Activated naive CD8-positive, alpha-beta T cell treated with anti-CD3 and anti-CD28 coated beads, Interleukin-2, amount 50 U/mL, for 24 hours (primary cell): Measurements from ENCODE around the gene BTNL9.
"Not testable (repeated sequence)": the region's sequence is repeated elsewhere in the genome, so short reads cannot be mapped to it uniquely, and the experiment has no call there.

Experiments
- ATAC-seq: fragments of 150-1000 bp; cut with Tn5 transposase; one replicate; pipeline ENCODE4 v1.10.0; 2021
- DNase-seq: peaks from one replicate; pipeline ENCODE4 v3.0.0; 2021
- H3K27ac Mint-ChIP-seq: one replicate; pipeline ENCODE4 v1.8.0; 2021; ENCODE audit warnings: mild to moderate bottlenecking, mixed read lengths
- H3K27me3 Mint-ChIP-seq: one replicate; pipeline ENCODE4 v1.8.0; 2021; ENCODE audit warnings: mixed read lengths
- H3K36me3 Mint-ChIP-seq: one replicate; pipeline ENCODE4 v1.8.0; 2021; ENCODE audit warnings: low read depth, mixed read lengths
- H3K4me1 Mint-ChIP-seq: one replicate; pipeline ENCODE4 v1.8.0; 2021; ENCODE audit warnings: mixed read lengths
- H3K4me3 Mint-ChIP-seq: one replicate; pipeline ENCODE4 v1.8.0; 2021; ENCODE audit warnings: mild to moderate bottlenecking, moderate library complexity, mixed read lengths
- H3K9me3 Mint-ChIP-seq: one replicate; pipeline ENCODE4 v1.8.0; 2021; ENCODE audit warnings: mixed read lengths

BTNL9 gene

DNA sequence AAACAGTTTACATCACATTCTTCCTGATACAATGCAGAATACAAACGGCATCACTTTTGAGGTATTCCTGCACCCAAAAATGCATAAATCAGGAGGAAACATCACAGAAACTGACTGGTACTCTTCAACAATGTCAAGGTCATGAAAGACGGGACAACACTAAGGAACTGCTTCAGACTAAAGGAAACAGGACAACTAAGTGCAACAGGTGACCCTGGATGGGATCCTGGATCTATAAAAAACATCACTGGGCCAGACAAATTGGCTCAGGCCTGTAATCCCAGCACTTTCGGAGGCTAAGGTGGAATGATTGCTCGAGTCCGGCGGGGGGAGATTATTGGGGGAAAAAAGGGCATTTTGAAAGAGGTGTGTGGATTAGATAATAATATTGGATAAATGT lies 22.6 kb downstream of the BTNL9 start:
- no peak overlapping the region for H3K4me3 Mint-ChIP-seq
- H3K9me3 Mint-ChIP-seq, result no peaks in the 10 kb centered on the region
- ATAC-seq (no peak), DNase-seq (no peak)
- no peak overlapping the region for H3K27ac Mint-ChIP-seq
- peaks cover 66% of the 10 kb centered on the region for H3K27me3 Mint-ChIP-seq
- H3K36me3 Mint-ChIP-seq, result no peaks in the 10 kb centered on the region
- no peaks in the 10 kb centered on the region for H3K4me1 Mint-ChIP-seq

DNA sequence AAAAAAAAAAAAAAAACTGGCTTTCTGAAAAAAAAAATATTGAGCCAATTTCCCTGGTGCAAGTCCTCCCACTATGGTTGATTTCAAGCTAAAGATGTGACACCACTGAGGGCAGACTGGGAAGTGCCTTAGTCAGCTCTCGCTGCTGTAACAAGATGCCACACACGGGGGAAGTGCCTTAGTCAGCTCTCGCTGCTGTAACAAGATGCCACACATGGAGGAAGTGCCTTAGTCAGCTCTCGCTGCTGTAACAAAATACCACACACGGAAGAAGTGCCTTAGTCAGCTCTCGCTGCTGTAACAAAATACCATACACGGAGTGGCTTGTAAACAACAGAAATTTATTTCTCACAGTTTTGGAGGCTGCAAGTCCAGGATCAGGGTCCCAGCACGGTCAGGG lies 23.4 kb downstream of the BTNL9 start:
- no peaks in the 10 kb centered on the region for H3K4me1 Mint-ChIP-seq
- H3K4me3 Mint-ChIP-seq, result no peak overlapping the region
- no peaks in the 10 kb centered on the region for H3K9me3 Mint-ChIP-seq
- no peak for ATAC-seq
- no peaks in the 10 kb centered on the region for H3K36me3 Mint-ChIP-seq
- no peak overlapping the region for H3K27ac Mint-ChIP-seq
- peaks cover 64% of the 10 kb centered on the region for H3K27me3 Mint-ChIP-seq
- no peak for DNase-seq

GRCh38 chr5:181064987-181065386 lies 24.9 kb downstream of the BTNL9 start:
- Mint-ChIP-seq H3K9me3 (no peaks in the 10 kb centered on the region), H3K4me3 (no peak overlapping the region), H3K36me3 (no peaks in the 10 kb centered on the region), H3K27me3 (peaks cover 66% of the 10 kb centered on the region), H3K27ac (no peak overlapping the region), H3K4me1 (no peaks in the 10 kb centered on the region)
- DNase-seq (no peak), ATAC-seq (no peak)

DNA sequence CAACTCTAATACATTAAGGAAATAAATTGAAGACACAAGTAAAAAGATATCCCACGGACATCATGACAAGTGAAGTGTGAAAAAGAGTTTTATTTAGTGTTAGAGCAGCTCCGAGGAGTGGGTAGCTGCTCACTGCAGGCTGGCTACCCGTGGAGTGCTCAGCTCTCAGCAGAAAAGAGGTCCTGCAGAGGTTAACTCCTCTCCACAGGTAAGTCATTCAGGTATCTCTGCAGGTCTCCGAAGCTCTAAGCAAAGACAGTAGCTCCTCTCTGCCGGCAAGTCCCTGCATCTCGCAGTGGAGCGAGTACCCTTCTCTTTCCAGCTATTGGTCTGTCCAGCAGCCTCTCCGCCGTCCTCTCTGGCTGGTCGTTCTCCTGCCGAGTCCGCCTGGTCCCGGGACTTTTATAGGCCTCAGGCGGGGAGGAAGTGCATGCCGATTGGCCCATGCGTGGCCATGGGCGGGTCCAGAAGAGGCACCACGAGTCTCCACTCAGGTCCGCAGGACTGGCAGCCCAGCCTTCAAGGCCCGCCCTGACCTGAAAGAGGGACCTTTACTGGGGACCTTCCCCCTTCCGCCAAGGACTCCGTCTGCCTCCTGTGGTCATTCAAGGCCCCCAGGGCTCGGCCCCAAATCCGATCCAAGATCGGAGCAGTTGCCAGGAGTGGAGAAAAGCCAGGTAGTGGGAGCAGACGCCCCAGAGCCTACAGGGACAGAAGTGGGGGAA lies 29.9 kb downstream of the BTNL9 start:
- Mint-ChIP-seq H3K4me3 (no peak overlapping the region), H3K9me3 (no peaks in the 10 kb centered on the region)

DNA sequence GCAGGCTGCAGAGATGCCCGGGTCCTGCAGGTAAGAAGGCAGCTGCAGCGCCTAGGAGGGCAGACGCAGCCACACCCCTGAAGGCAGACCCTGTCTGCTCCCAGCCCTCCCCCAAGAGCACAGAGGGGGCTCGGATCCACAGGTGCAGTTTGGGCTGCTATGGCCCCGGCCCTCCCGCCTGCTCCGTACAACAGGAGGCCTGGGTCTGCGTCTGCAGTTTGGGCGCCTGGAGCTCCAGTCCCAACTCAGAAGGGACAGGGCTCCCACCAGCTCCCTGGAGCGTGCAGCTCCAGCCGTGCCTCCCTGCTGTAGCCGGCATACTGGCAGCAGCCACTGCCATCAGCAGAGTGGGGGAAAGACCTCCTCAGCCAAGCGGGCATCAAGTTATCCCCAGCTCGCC lies 30.5 kb downstream of the BTNL9 start:
- H3K27ac Mint-ChIP-seq, result no peak overlapping the region
- no peaks in the 10 kb centered on the region for H3K9me3 Mint-ChIP-seq
- H3K36me3 Mint-ChIP-seq, result no peaks in the 10 kb centered on the region
- DNase-seq (no peak), ATAC-seq (no peak)
- no peaks in the 10 kb centered on the region for H3K4me1 Mint-ChIP-seq
- peaks cover 42% of the 10 kb centered on the region for H3K27me3 Mint-ChIP-seq
- H3K4me3 Mint-ChIP-seq, result no peak overlapping the region

More for the DNA sequence above, 29.9 kb downstream of the BTNL9 start:
- H3K4me1 Mint-ChIP-seq, result no peaks in the 10 kb centered on the region
- H3K27ac Mint-ChIP-seq, result no peak overlapping the region
- ATAC-seq (no peak), DNase-seq (no peak)
- H3K36me3 Mint-ChIP-seq, result no peaks in the 10 kb centered on the region
- H3K27me3 Mint-ChIP-seq, result peaks cover 41% of the 10 kb centered on the region

- no peak for DNase-seq
- no peak overlapping the region for H3K4me3 Mint-ChIP-seq
- no peaks in the 10 kb centered on the region for H3K4me1 Mint-ChIP-seq
- no peaks in the 10 kb centered on the region for H3K36me3 Mint-ChIP-seq
- H3K27me3 Mint-ChIP-seq, result peaks cover 45% of the 10 kb centered on the region
- H3K9me3 Mint-ChIP-seq, result no peaks in the 10 kb centered on the region
- no peak for ATAC-seq
- no peak overlapping the region for H3K27ac Mint-ChIP-seq
Observed at GRCh38 chr5:181071257-181071656, 31.2 kb downstream of the BTNL9 start.

- no peak for DNase-seq
- Mint-ChIP-seq H3K4me3 (no peak overlapping the region), H3K27me3 (peaks cover 36% of the 10 kb centered on the region), H3K9me3 (no peaks in the 10 kb centered on the region), H3K36me3 (peaks cover 2% of the 10 kb centered on the region), H3K27ac (no peak overlapping the region), H3K4me1 (no peaks in the 10 kb centered on the region)
- ATAC-seq, result no peak
Observed at GRCh38 chr5:181076920-181077319, 36.9 kb downstream of the BTNL9 start.

DNA sequence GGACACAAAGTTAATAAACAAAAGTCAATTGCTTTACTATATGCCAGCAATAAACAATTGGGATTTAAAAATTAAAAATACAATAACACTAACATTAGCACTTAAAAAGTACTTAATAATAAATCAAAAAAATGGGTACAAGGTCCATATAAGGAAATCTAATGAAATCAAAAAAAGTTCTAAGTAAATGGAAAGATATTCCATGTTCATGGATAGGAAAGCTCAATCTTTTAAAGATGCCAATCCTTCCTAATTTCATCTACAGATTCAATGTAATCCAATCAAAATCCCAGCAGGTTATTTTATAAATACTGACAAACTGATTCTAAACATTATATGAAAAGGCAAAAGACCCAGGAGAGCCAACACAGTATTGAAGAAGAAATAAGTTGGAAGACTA lies 41.9 kb downstream of the BTNL9 start:
- H3K36me3 Mint-ChIP-seq, result no peaks in the 10 kb centered on the region
- peaks cover 54% of the 10 kb centered on the region for H3K27me3 Mint-ChIP-seq
- H3K9me3 Mint-ChIP-seq, result no peaks in the 10 kb centered on the region
- DNase-seq, result no peak
- no peaks in the 10 kb centered on the region for H3K4me1 Mint-ChIP-seq
- no peak overlapping the region for H3K4me3 Mint-ChIP-seq
- no peak for ATAC-seq
- no peak overlapping the region for H3K27ac Mint-ChIP-seq

DNA sequence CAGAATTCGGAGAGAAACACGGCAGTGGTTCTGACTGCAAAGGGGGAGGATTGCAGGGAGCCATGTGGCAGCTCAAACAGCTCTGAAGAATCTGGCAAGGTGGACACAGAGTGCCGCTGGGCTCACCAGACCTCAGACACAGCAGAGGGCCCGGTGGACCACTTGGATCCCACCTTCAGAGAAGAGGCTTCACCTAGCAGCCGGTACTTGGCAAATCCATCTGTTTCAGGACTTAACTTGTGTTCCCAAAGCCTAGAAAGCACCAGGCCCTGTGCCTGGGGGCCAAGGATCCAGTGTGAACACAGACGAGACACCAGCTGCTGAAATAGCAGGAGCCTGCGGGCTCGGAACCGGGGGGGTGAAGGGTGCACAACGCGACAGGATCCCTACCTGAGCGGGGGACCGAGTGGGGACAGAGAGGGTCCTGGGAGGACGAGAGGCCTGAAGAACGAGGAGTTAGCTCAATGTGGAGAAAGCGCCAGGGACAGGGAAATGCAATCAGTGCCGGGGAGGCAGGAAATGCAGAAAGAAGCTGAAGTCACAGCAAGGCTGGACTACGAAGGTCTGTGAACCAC lies 44.6 kb downstream of the BTNL9 start:
- DNase-seq (no peak), ATAC-seq (no peak)
- H3K4me3 Mint-ChIP-seq, result no peak overlapping the region
- no peaks in the 10 kb centered on the region for H3K36me3 Mint-ChIP-seq
- peaks cover 50% of the 10 kb centered on the region for H3K27me3 Mint-ChIP-seq
- no peaks in the 10 kb centered on the region for H3K9me3 Mint-ChIP-seq
- no peaks in the 10 kb centered on the region for H3K4me1 Mint-ChIP-seq
- no peak overlapping the region for H3K27ac Mint-ChIP-seq

GRCh38 chr5:181086026-181086883 lies 46.2 kb downstream of the BTNL9 start:
- Mint-ChIP-seq H3K9me3 (no peaks in the 10 kb centered on the region), H3K27ac (no peak overlapping the region), H3K4me3 (no peak overlapping the region), H3K36me3 (no peaks in the 10 kb centered on the region), H3K4me1 (no peaks in the 10 kb centered on the region), H3K27me3 (peaks cover 38% of the 10 kb centered on the region)
- no peak for DNase-seq
- ATAC-seq, result no peak

- Mint-ChIP-seq H3K4me3 (no peak overlapping the region), H3K4me1 (no peaks in the 10 kb centered on the region), H3K27ac (no peak overlapping the region), H3K27me3 (peaks cover 36% of the 10 kb centered on the region), H3K36me3 (no peaks in the 10 kb centered on the region), H3K9me3 (no peaks in the 10 kb centered on the region)
- ATAC-seq (no peak), DNase-seq (no peak)
Observed at GRCh38 chr5:181086884-181087205, 46.8 kb downstream of the BTNL9 start.

DNA sequence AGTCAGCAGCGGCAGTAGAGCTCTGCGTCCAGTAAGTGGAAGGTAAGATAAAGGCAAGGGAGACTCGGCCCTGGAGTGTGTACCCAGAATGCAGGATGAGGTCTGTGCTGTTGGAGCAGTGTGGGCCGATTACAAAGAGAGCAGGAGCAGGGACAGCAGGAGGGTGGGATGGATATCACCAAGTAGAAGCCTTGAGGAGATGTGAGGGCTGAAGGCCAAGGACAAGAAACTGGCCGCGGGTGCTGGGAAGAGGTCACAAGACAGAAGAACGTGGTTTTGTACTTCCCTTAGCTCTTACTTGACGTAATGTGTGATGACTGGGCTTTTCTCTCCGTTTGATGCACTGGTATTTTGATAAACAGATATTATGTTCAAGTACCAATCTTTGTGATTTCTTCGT lies 47.2 kb downstream of the BTNL9 start:
- ATAC-seq (no peak), DNase-seq (no peak)
- H3K27me3 Mint-ChIP-seq, result peaks cover 33% of the 10 kb centered on the region
- no peaks in the 10 kb centered on the region for H3K36me3 Mint-ChIP-seq
- H3K9me3 Mint-ChIP-seq, result no peaks in the 10 kb centered on the region
- no peaks in the 10 kb centered on the region for H3K4me1 Mint-ChIP-seq
- no peak overlapping the region for H3K4me3 Mint-ChIP-seq
- H3K27ac Mint-ChIP-seq, result no peak overlapping the region

DNA sequence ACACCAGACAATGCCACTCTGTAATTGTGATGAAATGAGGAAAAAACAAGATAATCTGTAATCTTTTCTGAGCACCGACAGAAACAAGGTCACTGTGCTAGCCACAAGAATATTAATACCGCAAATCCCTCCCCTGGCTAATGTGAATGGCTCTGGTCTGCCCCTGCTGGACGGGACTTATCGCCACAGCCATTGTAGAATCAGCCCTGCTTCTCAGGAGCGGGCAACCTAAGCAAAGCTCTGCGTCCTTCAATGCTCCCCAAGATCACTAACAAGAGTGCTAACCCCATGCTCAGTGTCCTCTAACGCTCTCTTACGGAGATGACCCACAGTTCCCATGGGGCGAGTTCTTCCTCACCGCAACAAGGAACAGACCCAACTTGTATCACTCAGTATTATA lies 48.2 kb downstream of the BTNL9 start:
- no peak for DNase-seq
- no peaks in the 10 kb centered on the region for H3K36me3 Mint-ChIP-seq
- no peaks in the 10 kb centered on the region for H3K4me1 Mint-ChIP-seq
- H3K27me3 Mint-ChIP-seq, result peaks cover 29% of the 10 kb centered on the region
- no peaks in the 10 kb centered on the region for H3K9me3 Mint-ChIP-seq
- ATAC-seq, result no peak
- peak overlapping the region; percentile 4 for H3K4me3 Mint-ChIP-seq
- no peak overlapping the region for H3K27ac Mint-ChIP-seq

DNA sequence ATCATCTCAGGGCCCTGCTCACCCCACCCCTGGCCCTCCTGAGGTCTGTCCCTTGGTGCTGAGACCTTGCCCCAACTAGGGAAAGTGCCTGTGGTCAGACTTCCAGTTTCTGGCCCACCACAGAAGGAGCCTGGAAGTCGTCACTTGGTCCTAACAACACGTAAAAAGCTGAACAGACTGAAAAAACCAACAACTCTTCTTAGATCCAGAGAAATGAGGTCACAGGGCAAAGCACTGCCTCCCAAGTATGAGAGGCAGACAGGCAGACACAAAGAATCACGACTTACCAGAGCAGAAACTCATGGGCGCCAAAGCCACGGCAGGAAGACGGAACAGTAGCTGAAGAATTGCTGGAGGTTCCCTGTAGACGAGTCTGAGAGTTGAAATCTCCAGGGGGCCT lies 52.4 kb downstream of the BTNL9 start:
- Mint-ChIP-seq H3K4me3 (no peak overlapping the region), H3K27ac (no peak overlapping the region), H3K27me3 (peaks cover 15% of the 10 kb centered on the region), H3K9me3 (no peaks in the 10 kb centered on the region), H3K4me1 (no peaks in the 10 kb centered on the region), H3K36me3 (no peaks in the 10 kb centered on the region)
- DNase-seq, result no peak
- ATAC-seq, result no peak

DNA sequence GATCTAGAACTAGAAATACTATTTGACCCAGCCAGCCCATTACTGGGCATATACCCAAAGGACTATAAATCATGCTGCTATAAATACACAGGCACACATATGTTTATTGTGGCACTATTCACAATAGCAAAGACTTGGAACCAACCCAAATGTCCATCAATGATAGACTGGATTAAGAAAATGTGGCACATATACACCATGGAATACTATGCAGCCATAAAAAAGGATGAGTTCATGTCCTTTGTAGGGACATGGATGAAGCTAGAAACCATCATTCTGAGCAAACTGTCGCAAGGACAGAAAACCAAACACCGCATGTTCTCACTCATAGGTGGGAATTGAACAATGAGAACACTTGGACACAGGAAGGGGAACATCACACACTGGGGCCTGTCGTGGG lies 55.1 kb downstream of the BTNL9 start:
- H3K27ac Mint-ChIP-seq, H3K36me3 Mint-ChIP-seq, H3K4me3 Mint-ChIP-seq, ATAC-seq, H3K9me3 Mint-ChIP-seq, H3K4me1 Mint-ChIP-seq, DNase-seq: not testable (repeated sequence)
- H3K27me3 Mint-ChIP-seq, result peaks cover 30% of the 10 kb centered on the region
